NCI-H82 treated with DMSO at 0.1 percent for 48 hours (cell line): Measurements from ENCODE around the gene TNXB.
"Not testable (repeated sequence)": the region's sequence is repeated elsewhere in the genome, so short reads cannot be mapped to it uniquely, and the experiment has no call there.

ENCODE experiments used
- DNase-seq: peaks from one replicate; lab custom pipeline; 2025; ENCODE audit not compliant: unreplicated experiment; lab: John Stamatoyannopoulos, UW

The TNXB gene

DNA sequence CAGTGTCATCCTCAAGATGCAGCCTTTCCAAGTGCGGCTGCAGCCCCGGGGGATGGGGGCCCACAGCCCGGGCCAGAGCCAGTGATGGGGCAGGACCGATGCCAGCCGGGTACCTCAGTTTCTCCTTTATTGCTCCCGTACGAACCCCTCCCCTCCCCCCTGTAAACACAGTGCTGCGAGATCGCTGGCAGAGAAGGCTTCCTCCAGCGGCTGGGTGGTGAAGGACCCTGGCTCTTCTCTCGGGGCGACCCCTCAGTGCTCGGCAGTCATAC is 68.2 kb downstream of the TNXB start:
- DNase-seq = not testable (repeated sequence)

DNA sequence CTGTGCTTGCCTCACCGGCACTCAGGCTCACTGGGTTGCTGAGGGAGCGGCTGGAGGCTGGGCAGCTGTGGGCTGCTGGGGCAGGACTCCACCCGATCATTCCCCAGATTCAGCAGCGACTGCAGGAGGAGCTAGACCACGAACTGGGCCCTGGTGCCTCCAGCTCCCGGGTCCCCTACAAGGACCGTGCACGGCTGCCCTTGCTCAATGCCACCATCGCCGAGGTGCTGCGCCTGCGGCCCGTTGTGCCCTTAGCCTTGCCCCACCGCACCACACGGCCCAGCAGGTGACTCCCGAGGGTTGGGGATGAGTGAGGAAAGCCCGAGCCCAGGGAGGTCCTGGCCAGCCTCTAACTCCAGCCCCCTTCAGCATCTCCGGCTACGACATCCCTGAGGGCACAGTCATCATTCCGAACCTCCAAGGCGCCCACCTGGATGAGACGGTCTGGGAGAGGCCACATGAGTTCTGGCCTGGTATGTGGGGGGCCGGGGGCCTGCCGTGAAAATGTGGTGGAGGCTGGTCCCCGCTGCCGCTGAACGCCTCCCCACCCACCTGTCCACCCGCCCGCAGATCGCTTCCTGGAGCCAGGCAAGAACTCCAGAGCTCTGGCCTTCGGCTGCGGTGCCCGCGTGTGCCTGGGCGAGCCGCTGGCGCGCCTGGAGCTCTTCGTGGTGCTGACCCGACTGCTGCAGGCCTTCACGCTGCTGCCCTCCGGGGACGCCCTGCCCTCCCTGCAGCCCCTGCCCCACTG is 68.7 kb downstream of the TNXB start:
- not testable (repeated sequence) for DNase-seq

DNA sequence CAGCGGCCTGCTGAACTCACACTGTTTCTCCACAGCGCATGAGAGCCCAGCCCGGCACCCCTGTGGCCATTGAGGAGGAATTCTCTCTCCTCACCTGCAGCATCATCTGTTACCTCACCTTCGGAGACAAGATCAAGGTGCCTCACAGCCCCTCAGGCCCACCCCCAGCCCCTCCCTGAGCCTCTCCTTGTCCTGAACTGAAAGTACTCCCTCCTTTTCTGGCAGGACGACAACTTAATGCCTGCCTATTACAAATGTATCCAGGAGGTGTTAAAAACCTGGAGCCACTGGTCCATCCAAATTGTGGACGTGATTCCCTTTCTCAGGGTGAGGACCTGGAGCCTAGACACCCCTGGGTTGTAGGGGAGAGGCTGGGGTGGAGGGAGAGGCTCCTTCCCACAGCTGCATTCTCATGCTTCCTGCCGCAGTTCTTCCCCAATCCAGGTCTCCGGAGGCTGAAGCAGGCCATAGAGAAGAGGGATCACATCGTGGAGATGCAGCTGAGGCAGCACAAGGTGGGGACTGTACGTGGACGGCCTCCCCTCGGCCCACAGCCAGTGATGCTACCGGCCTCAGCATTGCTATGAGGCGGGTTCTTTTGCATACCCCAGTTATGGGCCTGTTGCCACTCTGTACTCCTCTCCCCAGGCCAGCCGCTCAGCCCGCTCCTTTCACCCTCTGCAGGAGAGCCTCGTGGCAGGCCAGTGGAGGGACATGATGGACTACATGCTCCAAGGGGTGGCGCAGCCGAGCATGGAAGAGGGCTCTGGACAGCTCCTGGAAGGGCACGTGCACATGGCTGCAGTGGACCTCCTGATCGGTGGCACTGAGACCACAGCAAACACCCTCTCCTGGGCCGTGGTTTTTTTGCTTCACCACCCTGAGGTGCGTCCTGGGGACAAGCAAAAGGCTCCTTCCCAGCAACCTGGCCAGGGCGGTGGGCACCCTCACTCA is 69.5 kb downstream of the TNXB start:
- DNase-seq = not testable (repeated sequence)

DNA sequence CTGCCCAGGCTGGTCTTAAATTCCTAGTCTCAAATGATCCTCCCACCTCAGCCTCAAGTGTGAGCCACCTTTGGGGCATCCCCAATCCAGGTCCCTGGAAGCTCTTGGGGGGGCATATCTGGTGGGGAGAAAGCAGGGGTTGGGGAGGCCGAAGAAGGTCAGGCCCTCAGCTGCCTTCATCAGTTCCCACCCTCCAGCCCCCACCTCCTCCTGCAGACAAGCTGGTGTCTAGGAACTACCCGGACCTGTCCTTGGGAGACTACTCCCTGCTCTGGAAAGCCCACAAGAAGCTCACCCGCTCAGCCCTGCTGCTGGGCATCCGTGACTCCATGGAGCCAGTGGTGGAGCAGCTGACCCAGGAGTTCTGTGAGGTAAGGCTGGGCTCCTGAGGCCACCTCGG is 70.3 kb downstream of the TNXB start:
- not testable (repeated sequence) for DNase-seq

DNA sequence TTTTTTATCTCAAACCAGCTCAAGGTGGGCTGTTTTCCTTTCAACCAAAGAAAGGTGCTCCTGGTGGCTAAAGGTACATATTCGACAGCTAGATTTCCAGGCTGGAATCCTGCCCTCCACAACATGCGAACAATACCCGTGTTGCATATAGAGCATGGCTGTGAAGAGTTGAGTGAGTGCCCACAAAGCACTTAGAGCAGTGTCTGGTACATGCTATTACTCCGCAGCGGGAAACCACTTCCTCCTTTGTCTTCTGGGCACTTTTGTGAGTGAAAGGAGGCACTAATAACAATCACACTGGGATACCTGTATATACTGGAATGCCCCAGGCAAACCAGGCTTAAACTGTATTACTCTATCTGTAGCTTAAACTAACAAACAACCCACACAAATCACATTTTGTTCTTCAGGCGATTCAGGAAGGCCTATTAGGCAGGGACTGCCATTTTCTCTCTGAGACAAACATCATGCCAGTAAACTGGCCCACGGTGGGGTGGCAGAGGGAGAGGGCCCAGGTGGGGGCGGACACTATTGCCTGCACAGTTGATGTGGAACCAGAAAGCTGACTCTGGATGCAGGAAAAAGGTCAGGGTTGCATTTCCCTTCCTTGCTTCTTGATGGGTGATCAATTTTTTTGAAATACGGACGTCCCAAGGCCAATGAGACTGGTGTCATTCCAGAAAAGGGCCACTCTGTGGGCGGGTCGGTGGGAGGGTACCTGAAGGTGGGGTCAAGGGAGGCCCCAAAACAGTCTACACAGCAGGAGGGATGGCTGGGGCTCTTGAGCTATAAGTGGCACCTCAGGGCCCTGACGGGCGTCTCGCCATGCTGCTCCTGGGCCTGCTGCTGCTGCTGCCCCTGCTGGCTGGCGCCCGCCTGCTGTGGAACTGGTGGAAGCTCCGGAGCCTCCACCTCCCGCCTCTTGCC is 71.3 kb downstream of the TNXB start, which contains the start of gene CYP21A2:
Gene CYP21A2 (plus strand): TSS at position 818 of the 927 bp plus-strand sequence. CDS start 8 bp downstream, at position 826.
- not testable (repeated sequence) for DNase-seq

DNA sequence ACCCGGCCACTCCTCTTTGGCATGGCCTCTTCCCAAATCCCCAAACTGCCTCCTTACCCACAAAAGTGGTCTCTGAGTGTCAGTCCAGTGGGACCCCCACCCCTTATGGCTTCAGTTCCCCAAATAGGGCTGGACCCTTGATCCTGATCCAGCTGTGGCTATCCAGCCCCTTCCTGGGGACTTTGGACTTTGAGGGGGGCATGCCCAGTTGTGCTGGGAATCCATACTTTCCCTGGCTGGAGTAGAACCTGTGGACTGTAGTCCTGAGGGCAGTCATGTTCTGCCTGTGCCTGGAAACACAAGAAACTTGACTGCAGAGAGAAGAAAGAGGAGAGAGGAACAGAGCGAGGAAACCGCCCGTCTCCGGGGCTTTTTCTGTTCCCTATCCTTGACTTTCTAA is 72.0 kb downstream of the TNXB start:
- not testable (repeated sequence) for DNase-seq

DNA sequence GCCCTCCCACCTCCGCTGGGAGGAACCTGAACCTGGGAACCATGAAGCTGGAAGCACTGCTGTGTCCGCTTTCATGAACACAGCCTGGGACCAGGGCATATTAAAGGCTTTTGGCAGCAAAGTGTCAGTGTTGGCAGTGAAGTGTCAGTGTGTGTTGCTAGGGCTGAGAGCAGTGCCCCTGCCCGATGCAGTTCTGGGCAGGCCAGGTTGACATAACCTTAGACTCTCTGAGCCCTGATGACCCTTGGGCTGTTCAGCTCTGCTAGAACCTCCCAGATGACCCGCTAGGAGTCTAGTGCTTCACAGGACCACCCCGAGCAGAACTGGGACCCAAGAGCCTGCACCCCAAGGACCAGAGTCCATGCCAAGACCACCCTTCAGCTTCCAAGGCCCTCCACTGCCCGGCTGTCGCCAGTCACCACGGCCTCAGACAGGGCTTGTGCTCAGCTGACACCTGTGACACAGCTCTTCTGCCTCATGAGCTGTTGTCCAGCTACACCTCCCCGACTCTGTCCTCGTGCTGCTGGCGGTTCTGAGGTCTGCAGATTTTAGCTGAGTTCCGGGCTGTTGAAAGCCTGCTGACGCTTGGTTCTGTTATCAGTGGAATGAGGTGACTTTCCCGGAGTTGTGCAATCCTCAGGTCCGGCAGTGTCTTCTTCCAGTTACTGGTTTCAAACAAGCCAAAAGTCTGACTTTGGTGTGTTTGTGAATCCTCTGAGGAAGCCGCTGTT is 73.7 kb downstream of the TNXB start:
- not testable (repeated sequence) for DNase-seq

DNA sequence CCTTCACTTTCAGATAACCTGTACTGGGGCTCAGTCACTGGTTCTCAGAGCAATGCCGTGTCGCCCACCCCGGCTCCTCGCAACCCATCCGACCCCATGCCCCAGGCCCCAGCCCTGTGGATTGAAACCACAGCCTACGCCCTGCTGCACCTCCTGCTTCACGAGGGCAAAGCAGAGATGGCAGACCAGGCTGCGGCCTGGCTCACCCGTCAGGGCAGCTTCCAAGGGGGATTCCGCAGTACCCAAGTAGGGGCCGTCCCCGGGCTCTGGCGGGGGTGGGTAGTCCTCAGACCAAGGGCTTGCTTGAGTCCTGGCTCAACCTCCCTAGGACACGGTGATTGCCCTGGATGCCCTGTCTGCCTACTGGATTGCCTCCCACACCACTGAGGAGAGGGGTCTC is 79.6 kb downstream of the TNXB start:
- not testable (repeated sequence) for DNase-seq

DNA sequence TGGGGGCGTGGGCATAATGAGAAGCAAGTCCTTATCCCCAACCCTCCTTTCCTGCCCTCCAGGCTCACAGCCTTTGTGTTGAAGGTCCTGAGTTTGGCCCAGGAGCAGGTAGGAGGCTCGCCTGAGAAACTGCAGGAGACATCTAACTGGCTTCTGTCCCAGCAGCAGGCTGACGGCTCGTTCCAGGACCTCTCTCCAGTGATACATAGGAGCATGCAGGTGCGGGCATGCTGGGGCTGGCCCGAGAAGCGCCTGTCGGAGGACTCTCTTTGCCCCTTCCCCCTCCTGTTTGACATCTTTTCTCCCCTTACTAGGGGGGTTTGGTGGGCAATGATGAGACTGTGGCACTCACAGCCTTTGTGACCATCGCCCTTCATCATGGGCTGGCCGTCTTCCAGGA is 80.5 kb downstream of the TNXB start:
- not testable (repeated sequence) for DNase-seq

DNA sequence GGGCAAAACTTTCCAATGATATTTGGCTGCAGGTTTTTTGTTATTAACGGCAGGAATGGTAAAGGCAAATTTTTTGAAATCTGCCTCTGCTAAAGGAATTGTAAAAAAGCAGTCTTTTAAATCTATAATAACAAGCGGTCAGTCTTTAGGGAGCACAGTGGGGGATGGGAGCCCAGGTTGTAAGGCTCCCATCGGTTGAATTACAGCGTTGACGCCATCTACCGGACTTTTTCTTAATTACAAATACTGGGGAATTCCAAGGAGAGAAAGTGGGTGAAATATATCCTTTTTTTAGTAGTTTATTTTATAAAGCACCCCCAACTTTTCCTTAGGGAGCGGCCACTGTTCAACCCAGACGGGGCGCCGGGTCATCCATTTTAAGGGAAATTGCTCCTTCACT is 87.0 kb downstream of the TNXB start:
- not testable (repeated sequence) for DNase-seq

DNA sequence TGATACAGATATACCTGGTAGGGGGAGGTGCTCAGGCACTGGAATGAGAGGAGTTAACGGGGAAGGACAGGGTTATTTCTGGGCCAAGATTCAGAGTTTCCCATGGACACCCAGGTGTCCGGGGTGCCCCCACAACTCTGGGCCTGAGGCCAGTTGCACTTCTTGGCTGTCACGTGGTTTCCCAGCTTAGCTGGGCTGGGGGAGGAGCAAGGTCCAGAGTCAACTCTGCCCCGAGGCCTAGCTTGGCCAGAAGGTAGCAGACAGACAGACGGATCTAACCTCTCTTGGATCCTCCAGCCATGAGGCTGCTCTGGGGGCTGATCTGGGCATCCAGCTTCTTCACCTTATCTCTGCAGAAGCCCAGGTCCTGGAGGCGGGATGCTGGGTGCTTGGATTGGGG is 94.6 kb downstream of the TNXB start, which contains the start of gene C4B:
Gene C4B (plus strand): TSS at position 249 of the 400 bp plus-strand sequence. CDS start 51 bp downstream, at position 300.
- DNase-seq = not testable (repeated sequence)

DNA sequence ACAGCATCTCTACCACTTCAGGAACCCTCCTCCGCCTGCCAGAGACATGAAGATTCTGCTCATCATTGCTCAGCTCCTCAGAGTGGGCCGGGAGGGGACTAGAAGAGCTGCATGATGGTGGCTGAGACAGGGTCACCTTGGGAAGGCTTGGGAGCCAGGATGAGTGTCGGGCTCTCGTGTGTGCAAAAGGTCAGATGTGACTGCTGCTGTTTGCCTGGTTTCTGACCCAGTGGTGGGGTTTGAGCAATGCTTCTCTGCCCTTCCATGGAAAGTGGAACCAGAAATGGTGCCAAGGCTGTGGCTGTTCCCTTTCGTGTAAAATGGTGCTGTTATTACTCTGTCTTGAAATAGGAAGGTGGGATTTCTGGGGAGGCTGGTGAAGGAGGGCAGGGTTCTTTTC is 95.4 kb downstream of the TNXB start:
- not testable (repeated sequence) for DNase-seq

DNA sequence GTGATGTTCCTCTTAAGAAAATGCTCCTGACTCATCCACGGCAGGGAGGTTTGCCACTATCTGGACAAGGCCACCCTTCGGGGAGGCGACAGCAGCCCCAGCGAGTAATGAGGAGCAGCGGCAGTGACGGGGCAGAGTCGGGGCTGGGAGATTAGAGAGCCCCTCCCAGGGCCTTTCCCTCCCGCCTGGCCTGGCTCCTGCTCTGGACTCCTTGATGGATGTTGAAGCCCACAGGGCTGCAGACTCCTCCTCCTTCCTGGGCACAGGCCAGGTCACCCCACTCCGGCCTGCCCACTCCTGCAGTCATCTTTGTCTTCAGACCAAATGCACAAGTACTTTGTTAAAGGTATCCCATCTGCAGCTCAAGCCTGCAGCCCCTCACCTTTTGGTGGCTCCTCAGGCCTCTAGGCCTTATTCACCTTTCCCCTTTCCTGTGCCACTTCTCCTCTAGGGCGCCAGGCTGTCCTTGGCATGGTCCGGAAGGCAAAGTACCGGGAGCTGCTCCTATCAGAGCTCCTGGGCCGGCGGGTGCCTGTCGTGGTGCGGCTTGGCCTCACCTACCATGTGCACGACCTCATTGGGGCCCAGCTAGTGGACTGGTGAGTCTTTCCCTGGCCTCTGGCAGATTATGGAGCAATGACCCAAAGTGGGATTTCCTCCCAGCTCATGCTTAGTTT is 96.1 kb downstream of the TNXB start:
- DNase-seq = not testable (repeated sequence)

DNA sequence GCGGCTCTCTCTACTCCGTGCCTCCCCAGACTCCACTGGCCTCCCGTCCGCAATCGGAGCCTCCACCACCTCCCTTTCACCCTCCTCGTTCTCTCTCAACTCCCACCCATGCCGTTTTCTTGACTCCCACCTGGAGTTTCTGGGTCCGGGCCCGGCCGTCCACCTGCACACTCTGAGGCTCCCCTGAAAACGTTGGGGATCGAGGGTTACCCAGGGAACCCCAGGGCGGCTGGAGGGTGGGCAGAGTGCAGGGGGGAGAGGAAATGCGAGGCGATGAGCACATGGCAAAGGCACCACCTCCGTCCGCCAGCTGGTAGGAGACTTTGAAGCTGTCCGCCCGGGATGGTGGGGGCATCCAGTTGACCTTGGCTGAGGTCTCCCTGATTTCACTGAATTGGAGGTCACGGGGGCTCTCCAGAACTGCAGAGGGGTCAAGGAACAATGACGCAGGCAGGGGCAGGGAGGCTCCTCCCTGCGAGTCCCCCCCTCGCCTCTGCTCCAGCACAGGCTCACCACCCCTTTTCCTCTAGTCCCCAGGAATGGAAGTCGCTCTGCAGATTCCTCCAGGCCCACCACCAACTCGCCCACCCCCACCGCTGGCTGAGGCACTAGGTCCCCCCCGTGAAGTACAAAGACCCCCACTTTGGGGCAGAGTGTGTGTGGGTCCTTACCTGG is 98.1 kb downstream of the TNXB start:
- DNase-seq = not testable (repeated sequence)

DNA sequence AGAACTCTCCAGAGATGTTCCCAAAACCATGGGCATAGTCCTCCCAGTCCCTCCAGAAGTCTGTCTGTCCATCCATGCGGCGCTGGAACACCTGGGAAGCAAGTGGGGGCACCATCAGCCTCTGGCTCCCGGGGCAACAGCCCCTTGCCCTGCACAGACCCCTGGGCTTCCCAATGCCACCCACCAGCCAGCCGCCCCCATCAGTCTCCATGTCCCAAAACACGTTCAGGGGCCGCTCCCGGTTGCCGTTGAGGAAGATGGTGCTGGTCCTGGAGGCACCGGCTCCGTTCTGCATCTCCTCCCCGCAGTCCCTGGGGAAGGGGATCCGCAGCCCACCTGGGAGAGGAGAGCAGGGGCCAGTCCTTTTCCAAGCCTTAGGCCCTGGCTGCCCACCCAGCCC is 99.6 kb downstream of the TNXB start:
- DNase-seq = not testable (repeated sequence)

DNA sequence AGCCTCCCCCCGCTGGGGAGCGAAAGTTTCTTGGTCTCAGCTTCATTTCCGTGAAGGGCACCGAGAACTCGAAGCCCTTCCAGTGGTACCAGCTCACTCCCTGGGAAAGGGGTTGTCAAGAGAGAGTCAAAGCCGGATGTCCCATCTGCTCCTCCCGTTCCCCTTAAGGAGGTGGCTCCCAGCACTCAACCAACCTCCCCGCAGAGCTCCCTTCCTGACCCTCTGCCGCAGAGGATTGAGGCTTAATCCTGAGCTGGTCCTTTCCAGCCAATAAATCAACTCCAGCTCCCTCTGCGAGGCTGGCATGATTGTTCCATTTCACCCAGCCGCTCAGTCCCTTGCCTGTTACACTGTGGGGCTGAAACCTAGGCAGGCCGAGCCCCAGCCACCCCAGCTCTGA is 100.5 kb downstream of the TNXB start:
- DNase-seq = peak; percentile 35

DNA sequence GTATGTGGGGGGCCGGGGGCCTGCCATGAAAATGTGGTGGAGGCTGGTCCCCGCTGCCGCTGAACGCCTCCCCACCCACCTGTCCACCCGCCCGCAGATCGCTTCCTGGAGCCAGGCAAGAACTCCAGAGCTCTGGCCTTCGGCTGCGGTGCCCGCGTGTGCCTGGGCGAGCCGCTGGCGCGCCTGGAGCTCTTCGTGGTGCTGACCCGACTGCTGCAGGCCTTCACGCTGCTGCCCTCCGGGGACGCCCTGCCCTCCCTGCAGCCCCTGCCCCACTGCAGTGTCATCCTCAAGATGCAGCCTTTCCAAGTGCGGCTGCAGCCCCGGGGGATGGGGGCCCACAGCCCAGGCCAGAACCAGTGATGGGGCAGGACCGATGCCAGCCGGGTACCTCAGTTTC is 101.1 kb downstream of the TNXB start:
- DNase-seq = not testable (repeated sequence)

DNA sequence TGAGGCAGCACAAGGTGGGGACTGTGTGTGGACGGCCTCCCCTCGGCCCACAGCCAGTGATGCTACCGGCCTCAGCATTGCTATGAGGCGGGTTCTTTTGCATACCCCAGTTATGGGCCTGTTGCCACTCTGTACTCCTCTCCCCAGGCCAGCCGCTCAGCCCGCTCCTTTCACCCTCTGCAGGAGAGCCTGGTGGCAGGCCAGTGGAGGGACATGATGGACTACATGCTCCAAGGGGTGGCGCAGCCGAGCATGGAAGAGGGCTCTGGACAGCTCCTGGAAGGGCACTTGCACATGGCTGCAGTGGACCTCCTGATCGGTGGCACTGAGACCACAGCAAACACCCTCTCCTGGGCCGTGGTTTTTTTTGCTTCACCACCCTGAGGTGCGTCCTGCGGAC is 102.1 kb downstream of the TNXB start:
- not testable (repeated sequence) for DNase-seq

DNA sequence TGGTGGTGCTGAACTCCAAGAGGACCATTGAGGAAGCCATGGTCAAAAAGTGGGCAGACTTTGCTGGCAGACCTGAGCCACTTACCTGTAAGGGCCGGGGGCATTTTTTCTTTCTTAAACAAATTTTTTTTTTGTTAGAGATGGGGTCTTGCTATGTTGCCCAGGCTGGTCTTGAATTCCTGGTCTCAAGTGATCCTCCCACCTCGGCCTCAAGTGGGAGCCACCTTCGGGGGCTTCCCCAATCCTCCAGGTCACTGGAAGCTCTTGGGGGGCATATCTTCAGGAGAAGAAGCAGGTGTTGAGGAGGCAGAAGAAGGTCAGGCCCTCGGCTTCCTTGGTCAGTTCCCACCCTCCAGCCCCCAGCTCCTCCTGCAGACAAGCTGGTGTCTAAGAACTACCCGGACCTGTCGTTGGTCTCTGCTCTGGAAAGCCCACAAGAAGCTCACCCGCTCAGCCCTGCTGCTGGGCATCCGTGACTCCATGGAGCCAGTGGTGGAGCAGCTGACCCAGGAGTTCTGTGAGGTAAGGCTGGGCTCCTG is 103.1 kb downstream of the TNXB start:
- not testable (repeated sequence) for DNase-seq
